ENCODE results near the gene FKBP1A.
A peak's percentile ranks its signal among the peaks of the same experiment; 100 is the strongest.

FKBP1A gene

GRCh38 chr20:1331801-1332453 is 60.9 kb downstream of the FKBP1A start:
- DNase-seq (ENCODE audit: low read depth): no peak

GRCh38 chr20:1331101-1331500 is 61.8 kb downstream of the FKBP1A start:
- no peak for DNase-seq (ENCODE audit: low read depth)

DNA sequence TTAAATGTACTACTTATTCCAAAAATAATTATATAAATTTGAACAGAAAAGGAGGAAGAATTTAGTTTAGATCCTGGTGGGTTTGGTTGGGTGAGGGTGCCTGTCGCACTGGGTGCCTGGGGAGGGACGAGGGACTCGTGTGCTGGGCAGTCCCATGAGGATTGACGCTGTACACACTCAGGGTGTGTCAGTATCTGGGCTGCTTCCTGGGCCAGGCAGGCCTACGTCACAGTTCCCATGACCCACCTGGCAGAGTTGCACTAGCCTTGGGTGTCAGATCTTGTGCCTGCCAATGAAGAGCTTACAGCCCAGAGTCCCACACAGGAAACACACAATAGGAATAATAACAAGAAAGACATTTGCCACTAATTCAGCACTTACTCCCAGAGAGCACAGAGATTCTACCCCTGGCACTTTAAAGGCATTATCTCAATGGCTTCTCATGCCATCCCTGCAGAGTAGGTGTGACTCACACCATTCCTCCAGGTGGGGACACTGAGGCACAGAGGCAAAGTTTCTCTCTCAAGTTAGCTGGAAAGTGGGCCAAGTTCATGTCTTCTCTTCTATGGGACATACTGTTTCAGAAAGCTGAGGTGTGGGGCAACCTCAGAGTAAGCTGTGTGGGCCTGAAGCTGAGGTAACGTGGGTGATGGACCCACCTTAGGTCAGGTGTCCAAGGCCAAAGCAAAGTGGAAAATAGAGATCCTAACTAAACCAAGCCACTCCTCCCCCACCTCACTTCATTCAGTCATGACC is 62.6 kb downstream of the FKBP1A start:
- no peak for DNase-seq (ENCODE audit: low read depth)

DNA sequence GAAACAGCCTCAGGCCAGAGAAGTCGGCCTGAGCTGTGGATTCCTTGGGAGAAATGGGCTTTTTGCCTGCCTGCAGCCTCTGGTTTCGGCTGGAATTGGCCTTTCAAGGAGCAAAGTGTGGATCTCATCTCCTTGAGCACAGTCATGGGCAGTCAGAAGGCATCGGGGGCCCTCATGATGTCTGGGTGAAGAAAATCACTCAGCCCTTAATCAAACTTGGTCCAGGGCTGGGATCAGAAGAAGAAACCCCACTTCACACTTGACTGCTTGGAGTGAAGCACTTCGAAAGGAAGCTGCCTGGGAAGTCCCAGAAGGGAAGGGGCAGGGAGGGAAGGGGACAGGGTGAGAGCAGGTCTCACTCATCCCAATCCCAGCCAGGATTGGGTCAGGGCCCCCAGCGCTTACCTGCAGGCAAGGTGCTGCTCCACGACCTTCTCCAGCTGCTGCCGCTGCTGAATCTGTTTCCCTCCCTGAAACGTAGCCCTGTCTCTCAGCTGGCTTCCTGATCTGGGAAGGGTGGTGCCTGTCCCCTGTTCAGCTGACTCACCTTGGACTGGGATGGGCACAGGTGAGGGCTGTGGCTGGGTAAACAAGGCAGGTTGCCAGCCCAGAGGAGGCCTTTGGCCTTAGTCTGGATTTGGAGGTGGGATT is 64.0 kb downstream of the FKBP1A start, which contains the start of gene SDCBP2:
Gene SDCBP2, minus strand, starts transcription at position 460 of the 651 bp plus-strand sequence. CDS start 8,723 bp downstream, outside the sequence.
- DNase-seq (ENCODE audit: low read depth): no peak

DNA sequence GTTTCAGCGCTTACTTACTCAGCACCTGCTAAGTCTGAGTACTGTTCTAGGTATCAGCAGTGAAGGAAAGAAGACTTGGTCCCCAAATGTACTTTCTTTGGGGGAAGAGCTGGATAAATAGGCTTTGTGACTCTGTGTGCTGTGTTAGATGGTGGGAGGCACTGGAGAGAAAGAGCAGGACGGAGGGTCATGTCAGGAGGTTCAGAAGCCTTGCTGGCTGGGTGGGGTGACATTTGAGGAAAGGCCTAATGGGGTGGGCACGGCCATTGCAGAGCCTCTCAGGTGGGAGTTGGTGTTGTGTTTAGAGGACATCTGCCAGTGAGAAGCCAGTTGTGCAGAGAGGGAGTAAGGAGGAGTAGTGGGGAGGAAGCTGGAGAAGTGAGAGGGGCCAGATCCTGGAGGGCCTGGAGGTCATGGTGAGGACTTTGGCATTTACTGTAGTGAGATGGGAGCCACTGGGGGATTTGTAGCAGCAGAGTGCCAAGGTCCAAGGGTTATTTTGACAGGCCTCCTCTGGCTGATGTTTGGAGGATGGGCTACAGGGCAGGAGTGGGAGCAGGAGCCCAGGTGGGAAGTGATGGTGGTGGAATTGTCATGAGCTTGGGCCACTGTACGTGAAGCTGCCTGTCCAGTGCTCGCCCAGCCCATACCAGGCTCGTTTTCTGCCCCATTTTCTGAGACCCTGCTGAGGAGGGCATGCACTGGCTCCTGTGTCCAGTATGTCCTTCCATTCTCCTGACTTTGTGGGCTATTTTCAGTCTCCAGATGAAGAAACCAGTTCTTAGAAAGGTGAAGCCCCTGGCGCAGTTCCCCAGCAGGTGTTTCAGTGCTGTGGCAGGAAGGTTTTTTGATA is 64.8 kb downstream of the FKBP1A start:
- no peak for DNase-seq (ENCODE audit: low read depth)

GRCh38 chr20:1327241-1327653 is 65.6 kb downstream of the FKBP1A start:
- DNase-seq (ENCODE audit: low read depth): no peak

DNA sequence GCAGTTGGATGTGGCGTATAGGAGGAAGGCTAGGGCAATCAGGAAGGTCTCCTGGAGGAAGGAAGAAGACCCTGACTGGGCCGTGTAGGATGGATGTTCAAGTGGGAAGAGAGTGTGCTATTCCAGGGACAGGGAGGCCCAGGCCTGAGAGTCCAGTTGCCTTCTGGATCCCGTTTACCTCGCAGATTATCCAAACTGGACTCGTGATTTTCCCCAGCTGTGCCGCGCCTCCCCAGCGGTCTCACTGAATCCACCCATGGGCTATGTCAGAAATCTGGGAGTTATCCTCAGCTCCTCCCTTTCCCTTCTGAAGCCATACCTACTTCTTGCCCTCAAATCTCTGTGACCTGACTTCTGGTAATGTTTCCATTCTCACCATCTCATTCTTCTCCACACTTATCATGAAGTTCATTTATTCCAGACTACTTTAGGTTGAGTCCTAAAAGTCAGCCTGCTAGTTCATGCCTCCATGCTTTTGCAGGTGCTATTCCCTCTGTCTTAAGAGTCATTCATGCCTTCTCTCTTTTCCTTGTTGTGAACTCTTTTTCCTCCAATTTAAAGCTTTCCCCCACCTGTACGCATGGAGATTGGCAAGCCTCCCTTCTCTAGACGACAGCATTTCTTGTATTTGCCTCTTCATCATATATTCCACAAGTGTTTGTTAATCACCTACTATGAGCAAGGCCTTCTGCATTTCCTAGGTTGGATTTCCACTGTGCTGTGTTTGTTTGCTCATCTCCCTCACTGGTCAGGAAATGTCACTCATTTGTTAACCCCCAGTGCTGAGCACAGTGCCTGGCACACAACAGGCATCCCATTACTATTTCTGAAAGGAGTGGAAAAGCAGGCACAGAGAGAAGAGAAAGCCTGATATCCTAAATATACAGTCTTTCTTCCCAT is 66.6 kb downstream of the FKBP1A start:
- DNase-seq (ENCODE audit: low read depth): no peak

- peak; percentile 97 for DNase-seq (ENCODE audit: low read depth)
Observed at GRCh38 chr20:1325173-1326030, 67.5 kb downstream of the FKBP1A start.

DNA sequence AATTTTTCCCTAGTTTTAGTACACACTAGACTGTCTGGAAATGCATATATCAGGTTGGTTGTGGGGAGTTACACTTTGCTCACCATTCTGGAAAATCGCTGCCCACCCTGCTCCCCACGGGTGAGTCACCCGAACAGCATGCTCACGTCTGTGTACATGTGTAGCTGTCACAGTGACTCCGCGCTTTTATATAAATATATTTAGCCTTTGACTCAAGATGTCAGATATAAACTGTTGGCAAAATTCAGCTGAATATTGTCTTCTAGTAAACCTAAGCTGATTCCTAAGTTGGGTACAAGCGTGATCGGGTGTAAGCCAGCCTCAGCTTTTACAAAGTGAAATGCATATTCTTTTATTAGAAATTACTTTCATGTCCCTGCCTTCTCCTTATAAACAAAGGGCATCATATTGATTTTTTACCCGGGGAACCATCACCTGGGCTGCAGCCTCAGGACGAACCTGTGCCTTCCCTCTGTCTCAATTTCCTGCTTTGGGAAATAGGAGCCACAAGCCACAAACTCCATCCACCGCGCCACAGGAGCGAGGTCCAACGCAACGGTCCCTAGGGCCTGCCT is 68.2 kb downstream of the FKBP1A start:
- no peak for DNase-seq (ENCODE audit: low read depth)

GRCh38 chr20:1323830-1324597 is 68.8 kb downstream of the FKBP1A start:
- no peak for DNase-seq (ENCODE audit: low read depth)

DNA sequence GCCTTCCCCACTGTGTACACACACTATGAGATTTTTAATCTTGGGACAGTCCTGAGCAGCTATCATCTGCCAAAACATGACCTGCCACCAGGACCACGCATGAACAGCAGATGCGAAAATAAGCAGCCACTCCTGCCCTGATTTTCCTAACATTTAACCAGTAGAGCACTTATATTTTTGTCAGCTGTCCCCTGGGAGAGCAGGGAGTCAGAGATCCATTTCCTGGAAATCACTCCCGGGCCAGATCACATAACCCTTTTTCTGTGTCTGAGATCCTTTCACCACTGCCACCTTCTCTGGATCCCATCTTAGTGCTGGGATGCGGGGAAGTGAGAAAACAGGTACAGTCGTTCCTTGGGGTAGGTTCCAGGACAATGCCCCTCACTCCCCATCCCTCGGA is 69.6 kb downstream of the FKBP1A start:
- DNase-seq (ENCODE audit: low read depth): no peak

DNA sequence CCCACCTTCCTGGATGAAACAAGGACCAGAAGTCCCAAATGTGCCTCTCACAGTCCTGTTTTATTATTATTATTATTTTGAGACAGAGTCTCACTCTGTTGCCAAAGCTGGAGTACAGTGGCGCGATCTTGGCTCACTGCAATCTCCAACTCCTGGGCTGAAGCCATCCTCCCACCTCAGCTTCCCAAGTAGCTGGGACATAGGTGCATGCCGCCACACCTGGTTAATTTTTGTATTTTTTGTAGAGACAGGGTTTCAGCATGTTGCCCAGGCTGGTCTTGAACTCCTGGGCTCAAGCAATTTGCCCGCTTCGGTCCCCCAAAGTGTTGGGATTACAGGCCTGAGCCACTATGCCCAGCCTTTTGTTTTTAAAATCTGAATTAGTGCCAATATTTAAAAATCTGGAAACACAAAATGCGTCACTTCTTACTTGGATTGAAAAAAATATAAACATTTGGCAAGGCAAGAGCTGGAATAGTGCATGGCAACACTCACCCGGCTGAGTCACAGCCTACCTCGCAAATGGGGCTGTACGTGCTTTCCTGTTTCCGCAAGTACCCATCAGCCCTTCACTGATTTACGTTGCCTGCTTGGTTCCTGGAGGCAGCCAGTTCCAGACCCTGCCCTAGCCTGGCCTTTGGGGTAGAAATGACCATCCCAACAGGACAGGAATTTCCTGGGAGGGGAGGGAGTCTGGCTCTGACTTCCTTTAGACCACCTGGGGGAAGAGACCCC is 70.2 kb downstream of the FKBP1A start:
- DNase-seq (ENCODE audit: low read depth): no peak

- DNase-seq (ENCODE audit: low read depth): no peak
Observed at GRCh38 chr20:1321654-1321939, 71.3 kb downstream of the FKBP1A start.

- DNase-seq (ENCODE audit: low read depth): no peak
Observed at GRCh38 chr20:1320902-1321653, 71.8 kb downstream of the FKBP1A start.

DNA sequence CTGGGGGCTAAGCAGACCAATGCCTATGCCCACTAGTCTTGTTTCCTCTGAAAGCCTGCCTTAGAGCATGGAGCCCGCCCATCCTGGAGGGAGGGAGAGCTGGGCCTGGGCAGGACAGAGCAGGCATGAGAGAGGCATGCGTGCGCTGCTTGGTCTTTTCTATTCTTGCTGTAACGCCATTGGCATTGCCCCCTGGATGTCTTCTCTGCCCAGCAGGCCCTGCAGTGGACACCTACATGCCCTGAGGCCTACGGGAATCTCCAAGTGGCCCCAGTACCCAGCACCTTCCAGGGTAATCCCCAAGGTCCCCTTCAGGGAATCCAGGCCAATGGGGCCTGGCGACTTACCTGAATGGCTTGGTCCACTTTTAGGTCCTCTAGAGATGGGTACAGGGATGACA is 72.8 kb downstream of the FKBP1A start:
- no peak for DNase-seq (ENCODE audit: low read depth)

- DNase-seq (ENCODE audit: low read depth): no peak
Observed at GRCh38 chr20:1319462-1319861, 73.4 kb downstream of the FKBP1A start.

GRCh38 chr20:1319051-1319450 is 73.8 kb downstream of the FKBP1A start:
- DNase-seq (ENCODE audit: low read depth): no peak

Data from activated T-cell treated with anti-CD3 and anti-CD28 coated beads for 48 hours (primary cell).